ENCODE measurements around the gene MSMP.
A peak's percentile ranks its signal among the peaks of the same experiment; 100 is the strongest.

Gene MSMP

DNA sequence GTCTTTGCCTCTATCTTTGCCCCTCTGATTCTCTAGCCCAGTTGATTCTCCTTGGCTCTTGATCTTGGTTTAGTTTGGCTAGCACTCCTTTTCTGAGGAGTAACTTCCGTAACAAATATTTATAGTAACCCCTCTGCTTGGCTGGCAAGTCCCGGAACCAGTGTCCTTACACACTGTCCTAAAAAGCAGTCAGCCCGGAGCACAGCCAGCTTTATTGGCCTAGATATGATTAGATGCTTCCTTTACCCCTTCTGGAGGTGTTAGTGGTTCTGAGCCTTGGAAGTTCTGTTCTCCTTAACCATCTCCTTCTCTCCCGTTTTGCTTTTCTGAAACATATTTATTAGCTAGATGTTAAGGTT lies 17.0 kb upstream of the MSMP start:
- no peak for DNase-seq

DNA sequence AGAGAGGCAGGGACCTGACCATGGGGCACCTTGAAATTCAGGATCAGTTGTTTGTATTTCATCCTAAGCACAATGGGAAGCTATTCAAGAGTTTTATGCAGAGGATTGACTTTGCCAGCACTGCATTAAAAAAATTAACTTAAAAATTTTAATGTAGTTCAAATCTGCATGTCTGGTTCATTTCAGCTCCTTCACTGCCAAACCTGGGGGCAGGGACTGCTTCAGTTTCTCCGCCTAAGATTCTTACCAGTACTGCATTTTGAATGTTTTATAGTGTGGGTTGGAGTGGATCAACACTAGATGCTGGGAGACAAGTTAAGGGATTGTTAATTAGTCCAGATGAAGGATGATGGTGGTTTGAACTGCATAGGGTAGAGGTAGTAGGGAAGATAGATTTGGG lies 15.7 kb upstream of the MSMP start:
- no peak for DNase-seq

DNA sequence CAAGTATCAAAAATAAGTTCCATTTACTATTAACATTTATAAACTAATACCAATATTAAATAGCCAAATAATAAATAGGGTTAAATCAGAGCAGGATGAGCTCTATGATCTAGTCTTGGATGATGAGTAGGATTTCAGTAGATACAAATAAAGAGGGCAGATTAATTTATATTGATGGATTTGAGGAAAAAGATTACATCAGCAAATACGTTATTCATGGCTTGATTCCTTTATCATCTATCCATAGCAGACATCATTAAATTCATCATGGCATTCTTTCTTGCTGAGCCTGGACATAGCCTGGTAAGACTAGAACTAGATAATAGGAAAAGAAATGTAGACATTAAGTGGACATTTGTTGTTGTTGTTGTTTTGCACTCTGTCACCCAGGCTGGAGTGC lies 13.4 kb upstream of the MSMP start:
- DNase-seq = no peak

DNA sequence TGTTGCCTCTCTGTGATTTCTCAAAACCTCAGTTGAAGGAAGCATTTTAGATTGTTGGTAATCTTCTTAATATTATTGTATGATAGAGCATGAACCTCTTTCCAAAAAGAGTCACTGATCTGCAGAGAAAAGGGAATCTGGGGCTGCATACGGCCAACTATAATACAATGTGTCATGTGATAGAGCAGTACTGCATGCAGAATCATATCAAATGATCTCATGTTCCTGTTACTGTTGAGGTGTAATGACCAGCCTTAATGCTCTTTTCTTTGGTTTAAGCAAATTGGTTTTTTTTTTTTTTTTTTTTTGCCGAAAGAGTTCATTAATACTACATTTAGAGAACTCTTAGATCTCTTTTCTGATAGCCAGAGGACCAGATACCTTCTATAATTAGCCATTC lies 12.9 kb upstream of the MSMP start:
- no peak for DNase-seq

DNA sequence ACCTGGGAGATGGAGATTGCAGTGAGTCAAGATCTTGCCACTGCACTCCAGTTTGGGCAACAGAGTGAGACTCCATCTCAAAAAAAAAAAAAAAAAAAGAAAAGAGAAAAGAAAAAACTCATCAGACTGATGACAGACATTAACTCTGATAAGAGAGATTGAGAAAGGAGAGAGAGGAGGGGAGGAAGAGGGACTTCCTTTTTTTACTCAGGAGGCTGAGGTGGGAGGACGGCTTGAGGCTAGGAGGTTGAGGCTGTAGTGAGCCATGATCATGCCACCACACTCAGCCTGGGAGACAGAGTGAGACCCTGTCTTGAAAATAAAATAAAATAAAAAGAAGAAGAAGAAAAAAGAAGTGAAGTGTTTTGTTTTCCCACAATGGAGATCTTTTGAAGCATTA lies 9.7 kb upstream of the MSMP start:
- DNase-seq = no peak

DNA sequence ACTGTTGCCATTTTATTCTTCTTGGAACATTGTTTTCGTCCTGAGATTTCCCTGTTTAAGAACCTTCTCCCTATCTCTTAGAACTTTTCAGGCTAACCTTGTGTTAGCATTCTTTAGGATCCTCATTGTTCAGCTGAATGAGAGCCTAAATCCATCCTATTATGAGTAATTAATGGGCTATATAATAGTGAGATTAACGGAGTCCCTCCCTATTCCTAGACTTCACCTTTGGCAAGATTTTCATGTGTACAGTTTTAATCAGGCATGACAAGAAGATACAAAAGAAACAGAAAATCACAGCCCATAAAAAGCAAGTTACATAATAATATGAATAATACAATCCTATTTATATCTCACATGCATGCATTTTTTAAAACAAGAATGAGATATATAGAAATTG lies 9.1 kb upstream of the MSMP start:
- no peak for DNase-seq

DNA sequence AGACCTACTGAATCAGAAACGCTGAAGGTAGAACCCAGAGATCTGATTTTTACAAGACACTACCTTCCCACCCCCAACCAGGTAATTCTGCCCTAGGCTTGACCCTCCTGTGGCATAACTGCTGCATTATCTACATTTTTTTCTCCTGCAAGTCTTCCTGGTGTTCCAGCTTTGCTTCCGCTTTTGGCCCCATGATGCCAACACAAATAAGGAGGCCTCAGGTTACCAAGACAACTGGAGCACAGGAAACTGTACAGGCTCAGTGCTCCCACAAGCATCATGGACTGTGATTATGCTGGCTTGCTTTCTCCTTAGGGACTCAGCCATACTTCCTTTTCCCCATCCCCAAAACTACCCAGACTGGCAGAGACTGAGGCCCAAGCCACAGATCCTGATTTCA lies 6.6 kb upstream of the MSMP start:
- DNase-seq = no peak

DNA sequence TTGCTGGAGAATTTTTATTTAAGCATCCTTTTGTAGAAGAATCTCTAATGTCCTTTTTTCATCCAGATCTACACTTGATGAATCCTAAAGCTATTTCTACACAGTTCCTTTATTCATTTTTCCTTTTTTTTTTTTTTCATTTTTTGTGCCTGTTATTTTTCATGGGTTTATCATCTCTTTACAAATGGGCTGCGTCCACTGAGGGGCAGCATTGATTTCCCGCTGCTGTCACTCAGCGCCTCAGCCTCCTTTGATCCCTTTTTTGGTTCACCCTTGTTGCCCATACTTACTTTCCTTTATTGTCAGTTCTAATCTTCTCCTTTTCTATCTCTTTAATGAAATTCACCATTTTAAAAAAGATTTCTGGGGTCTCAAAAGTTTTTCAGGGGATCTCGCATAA lies 5.7 kb upstream of the MSMP start:
- no peak for DNase-seq

DNA sequence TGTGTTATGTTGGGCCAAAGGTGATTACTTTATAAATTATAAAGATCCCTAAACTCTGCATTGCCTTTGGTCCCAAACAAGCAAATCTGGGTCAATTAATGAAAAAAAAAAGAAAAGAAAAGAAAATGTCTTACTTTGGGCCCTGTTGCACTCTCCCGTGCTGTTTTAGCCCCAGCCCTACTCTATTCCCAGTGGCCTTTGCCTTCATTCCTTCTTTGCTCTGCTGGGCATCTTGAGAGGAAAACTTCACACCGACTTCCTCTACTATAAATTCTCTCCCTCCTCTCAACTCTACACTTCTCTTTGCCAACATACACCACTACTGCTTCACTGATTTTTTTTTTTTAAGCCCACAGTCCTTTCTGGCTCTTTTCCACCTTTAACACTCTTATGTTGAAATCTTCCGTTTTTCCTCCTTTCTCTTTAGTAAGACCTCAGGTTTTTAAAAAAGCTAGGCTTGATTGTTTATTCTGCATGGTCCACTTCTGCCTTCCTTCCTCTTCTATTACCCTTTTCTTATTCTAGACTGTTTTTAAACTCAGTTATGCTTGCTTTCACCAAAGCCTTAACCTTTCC lies 4.5 kb upstream of the MSMP start:
- DNase-seq = no peak

DNA sequence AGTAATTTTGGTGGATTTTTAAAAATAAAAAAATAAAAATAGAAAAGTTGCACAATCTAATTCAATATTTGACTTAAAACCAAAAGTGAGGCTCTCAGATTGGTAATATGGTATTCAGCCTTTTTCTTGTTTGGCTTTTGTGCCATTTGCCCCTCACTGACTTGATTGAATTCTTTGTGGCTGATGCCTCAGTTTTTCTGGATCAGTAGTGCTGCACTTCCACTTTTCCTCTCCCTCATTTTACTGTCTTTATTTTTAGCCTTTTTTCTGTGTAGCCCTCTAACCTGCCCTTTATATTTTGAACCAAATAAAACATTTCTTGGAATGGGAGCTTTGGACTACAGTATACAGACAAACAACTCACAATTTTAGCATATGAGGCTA lies 3.8 kb upstream of the MSMP start:
- no peak for DNase-seq

DNA sequence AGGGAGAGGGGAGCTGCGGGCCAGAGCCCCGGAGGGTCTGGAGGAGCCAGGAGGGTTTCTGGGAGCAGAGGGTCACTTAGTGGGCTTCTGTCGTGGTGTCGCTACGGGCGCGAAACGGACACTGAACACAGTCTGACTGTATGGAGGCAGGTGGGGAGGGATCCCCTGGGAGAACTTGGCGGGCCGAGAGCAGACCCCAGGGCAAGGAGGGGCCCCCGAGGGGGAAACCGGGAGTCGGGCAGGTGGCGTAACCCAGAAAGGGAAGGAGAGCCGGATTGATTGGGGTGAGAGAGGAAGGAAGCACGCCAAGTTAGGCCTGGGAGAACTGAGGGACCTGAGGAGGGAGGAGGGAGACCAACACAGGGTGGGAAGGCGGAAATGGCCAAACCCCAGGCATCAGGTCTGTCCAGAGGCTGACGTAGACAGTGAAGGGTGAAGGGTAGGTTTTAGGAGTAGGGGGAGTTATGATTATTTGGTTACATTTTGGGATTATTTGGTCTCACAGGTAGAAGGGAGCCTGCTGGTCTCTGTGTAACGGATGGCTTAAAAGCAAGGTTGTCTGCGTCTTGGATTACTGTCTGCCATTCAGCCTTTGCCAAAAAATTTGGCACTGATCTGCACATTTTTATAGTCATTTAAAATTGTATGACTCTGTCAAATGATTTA lies 3.3 kb upstream of the MSMP start:
- DNase-seq = peak; percentile 26 to 43

DNA sequence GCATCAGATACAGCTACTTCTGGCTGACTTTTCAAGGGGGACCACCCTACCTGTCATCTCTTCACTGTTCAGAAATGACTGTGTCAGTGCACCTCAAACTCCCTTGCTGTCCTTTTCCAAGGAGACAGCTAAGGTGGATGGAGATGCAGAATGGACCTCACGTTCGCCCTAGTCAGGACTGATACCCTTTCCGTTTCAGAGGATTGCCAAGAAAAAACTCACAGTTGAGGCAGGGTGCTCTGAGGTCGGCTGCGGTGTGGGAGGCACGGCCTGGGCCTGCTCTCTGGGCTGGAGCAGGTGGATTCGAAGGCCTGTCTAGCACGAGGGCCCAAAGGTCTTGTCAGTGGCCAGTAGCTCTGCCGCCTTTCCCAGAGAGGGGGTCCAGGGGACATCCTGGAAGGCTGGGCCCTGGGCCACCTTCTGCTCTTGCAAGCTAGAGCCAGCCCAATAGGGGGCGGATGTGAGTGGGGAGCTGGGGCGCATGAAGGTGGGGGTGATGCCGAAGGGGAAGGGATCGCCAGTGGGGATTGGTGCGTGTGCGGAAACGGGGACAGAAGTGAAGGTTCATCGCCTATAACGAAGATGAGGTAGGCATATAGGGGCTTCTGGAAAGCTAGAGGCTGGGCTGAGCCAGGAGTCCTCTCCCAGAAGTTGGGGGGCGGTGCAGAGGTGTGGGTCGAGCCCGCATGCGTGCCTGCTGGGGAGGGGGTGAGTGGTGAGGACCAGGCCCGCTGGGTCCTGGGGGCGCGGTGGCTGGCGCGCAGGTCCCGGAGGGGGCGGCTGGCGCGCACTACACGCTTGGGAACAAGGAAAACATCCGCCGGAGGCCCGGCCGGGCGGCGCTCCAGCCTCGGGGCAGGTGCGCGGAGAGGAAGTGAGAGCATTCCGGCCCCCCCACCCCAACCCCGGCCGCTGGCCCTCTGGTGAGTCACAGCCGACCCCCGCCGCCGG lies 2.5 kb upstream of the MSMP start:
- peak; percentile 78 to 79 for DNase-seq

DNA sequence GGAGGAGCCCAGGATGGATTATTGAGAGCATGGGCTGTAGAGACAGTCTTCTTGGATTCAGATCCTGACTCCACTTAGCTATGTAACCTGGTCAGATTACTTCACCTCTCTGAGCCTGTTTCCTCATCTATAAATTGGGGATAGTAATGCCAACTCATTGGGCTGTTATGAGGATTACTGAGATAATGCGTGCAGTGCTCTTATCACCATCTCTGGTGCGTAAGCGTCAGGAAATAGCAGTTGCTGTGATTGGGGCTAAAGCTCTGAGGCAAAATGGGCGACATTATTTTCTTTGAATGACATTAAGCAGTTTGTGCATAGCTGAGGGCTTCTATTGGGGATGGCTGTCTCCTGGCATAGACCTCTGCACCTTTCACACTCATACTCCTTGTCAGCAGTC lies 995 bp upstream of the MSMP start:
- DNase-seq = no peak

DNA sequence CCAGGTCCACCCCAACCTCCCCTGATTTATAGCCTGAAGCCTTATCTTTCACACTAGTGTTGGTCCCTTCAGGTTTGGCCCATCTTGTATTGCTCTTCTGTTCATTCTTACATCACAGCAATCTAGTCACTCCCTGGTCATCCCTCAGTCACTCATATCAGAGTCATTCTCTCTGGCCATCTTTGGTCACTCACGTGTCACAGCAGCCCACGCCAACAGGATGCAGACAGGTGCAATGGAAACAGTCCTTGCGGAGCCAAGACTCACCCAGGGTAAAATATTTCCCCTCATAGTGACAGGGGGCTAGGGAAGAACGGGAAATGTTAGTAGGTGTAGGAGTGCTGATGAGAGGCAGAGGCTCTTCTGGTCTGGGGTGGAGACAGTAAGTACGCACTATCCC lies 610 bp downstream of the MSMP start:
- no peak for DNase-seq

DNA sequence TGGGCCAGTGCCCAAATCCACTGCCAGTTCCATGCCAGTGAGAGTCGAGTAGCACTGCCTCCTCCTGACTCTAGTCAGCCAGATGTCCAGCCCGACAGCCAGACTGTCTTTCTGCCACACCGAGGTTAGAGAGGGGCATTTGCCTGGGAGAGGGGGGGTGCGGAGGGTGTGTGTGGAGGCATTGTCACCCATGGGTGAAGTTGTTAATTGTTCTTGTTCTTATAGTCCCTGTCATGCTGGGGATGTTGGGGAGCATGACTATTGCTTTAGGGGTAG lies 3.9 kb downstream of the MSMP start:
- no peak for DNase-seq

DNA sequence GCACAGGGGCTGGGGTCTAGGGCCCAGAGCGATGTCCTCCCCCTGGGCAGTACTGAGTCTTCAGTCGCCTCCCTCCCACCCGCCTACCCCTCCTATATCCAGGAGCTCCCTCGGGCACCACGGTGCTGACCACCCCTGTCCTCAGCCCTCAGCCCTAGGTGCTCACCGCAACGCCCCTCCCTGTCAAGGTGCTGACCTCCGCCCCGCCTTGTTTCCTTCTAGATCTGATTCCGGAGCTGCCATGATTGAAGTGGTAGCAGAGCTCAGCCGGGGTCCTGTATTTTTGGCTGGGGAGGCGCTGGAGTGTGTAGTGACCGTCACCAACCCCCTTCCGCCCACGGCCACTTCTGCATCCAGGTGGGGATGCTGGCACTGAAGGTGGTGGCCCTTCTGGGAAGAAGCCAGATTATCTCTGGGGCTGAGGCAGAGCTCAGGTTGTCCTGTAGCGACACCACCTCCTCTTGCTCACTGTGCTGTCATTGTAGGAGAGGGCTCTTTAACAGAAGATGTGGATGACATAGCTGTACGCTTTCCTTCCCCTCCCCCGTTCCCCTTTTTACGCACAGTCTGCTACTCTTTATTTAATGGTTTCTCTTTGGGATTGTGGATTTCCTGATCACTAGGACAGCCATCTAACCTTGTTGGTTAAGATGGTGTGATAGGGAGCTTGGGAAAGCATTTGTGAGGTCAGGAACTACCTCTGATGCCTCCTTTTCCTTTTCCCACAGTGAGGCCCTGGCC lies 4.4 kb downstream of the MSMP start:
- DNase-seq = peak in 1 of 2 donors; percentile 25

DNA sequence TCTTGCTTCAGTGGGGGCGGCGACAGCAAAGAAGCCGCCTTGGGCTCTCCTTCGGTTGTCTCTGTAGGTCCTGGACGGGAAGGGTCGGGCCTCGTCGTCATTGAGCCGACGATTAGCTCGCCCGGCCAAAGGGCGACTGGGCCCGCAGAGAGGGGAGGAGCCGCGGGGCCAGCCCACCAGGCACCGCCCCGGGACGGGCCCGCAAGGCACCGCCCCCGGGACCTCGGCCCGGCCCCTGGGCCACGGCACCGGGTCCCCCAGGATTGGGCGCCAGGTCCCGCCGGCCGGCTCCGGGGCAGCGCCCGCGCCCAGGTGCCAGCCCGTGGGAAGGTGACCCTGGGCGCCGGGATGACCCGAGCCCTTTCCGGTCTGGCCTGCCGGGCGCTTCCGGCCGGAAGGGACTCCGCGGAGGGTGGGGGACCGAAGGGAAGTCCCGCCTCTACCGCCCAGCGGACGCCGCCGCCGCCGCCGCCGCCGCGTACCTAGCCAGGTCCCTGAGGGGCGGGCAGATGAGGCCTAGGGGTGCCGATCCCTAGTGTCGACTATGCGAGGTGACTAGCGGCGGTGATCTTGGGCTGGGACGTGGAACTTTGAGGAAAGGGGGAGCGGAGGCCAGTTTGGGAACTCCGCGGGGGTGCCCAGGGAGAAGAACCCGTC lies 5.1 kb downstream of the MSMP start, which contains the start of the genes GBA2 and RGP1:
GBA2 (minus strand) TSS at position 371 of the 657 bp plus-strand sequence. CDS start 524 bp downstream, outside the sequence.
RGP1 (plus strand) TSS at position 430 of the 657 bp plus-strand sequence. CDS start 469 bp downstream, outside the sequence.
- DNase-seq = peak; percentile 64 to 67

DNA sequence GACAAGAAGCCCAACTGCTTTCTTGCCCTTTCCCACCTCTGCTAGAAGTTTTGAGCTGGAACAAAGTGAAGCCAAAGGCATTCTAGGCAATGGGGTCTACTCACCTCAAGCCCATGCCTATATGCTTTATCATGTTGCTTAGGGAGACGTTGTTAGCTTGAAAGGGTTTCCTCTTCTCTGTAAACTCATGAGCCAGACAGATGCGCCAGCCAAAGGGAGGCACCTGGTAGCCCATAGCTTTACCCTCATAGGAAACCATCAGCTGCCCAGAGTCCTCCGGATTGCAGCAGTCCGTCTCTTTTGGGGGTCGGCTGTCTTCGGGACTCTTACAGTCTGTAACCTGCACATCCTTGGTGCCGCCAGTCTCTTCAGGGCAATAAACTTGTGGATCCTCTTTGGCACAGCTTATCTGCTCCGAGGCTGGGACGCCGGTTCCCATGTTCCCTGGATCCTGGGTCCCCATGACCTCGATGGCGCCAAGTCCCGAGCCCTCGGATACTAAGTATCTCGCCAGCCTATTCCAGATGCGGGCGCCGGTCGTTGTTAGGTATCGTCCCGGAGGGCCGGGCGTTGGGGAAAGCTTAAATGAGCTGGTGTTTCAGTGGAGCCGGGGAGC lies 5.7 kb downstream of the MSMP start:
- DNase-seq = no peak

DNA sequence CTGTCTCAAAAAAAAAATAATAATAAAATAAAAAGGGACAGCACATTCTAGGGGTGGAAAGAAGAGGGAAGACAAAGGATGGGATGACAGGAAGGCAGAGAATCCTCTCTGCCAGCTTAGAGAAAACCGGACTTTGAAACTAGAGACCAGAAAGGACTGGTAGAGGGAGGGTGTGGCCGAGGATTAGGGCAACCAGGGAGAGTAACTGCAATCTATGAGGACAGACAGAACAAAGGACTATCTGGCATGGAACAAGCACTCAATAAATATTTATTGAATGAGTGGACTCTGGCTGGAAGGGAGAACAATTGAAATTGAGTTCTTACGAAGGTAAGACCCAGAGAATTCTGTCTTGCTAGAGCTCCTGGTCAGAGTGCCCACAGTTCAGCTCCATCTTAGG lies 7.5 kb downstream of the MSMP start:
- DNase-seq = no peak

DNA sequence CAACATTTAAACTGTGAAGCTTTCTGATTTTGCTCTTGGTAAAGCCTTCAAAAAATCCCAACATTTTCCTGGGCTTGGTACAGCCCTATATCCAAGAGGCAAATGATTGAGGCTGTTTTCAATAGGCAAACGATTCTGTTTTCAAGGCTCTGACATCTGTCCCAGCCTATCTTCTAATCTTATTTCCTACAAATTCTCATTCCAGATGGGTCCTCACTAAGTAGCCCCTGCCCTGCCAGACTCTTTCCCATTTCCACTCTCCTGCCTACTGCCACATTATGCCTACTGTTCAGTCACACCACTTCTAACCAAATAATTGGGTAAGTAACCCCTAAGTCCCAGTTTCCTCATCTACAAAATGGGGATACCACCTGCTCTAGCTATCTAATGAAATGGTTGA lies 8.5 kb downstream of the MSMP start:
- no peak for DNase-seq

DNA sequence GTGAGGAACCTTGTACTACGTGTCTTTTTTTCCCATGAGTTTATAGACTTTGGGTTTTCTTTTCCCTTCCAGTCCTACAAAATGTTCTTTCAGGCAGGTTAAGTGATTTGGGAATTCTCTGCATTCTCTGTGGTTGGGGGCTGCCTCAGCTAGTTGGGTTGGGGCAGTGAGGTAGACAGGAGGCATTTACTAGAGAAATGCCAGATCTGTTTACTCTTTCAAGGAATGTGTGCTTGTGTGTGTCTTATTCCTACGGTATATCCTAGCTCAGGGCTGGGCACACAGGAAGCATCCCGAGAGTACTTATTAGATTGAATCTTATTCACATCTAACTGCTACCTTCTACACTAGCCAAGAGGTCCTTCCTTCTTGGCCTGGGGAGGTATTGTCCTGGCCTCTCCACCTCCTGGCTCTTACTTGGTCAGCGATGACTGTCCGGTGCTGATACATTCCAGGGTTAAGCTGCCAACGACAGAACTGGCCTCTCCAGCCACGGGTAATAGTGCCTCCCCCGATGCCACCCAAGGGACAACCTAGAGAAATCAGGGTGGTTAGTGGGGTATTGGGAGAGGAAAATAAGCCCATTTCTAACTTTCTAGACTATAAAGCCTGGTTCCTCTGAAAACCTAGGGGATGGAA lies 10.1 kb downstream of the MSMP start:
- DNase-seq = no peak

DNA sequence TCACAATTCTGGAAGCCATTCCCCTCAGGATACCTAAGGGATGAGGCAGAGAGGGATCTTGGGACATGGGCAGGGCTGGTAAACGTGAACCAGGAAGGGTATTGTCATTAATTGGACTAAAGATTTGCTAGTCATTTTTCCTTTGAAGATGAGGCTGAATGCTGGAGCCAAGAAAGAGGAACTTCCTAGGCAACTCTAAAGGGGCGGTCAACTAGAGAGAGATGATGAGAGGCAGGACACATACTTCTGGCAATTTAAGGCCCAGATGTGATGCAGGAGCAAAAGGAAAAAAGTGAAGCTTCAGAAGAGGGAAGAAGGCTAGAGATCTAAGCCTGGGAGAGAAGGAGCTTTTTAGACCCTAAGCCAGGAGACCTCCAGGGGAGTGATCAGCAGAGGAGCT lies 10.6 kb downstream of the MSMP start:
- DNase-seq = no peak

Data from stimulated activated CD4-positive, alpha-beta T cell treated with anti-CD3 and anti-CD28 coated beads, Interleukin-2, amount 100 ng/mL, for 48 hours (primary cell).